Loucy (cell line): ENCODE data around the gene AMOTL1.

Source experiments
- CTCF ChIP-seq: fragments of 200-600 bp; sonication (generic); conservative IDR thresholded peaks from 2 replicates; pipeline ENCODE4 v1.5.1; 2014; ENCODE audit warnings: mild to moderate bottlenecking, antibody characterized with exemption, low read length
- EZH2phosphoT487 ChIP-seq: fragments of 200-600 bp; IDR thresholded peaks from 2 replicates; pipeline ENCODE4 v1.6.1; 2018; ENCODE audit warnings: antibody characterized with exemption, mild to moderate bottlenecking, moderate library complexity, borderline replicate concordance

GRCh38 chr11:94738746-94739145 is 29.4 kb upstream of the AMOTL1 start:
- TF ChIP-seq CTCF (no peak), EZH2phosphoT487 (no peak)
